GM12872 (cell line): Measurements from ENCODE around the gene SLC2A1.

Experiments used
- CTCF ChIP-seq: IDR thresholded peaks from 3 replicates; pipeline ENCODE4 v1.5.1; 2011; ENCODE audit warnings: low read depth, mild to moderate bottlenecking, low read length, moderate library complexity; ENCODE audit not compliant: insufficient read depth

SLC2A1 gene

GRCh38 chr1:42942444-42942843 lies 16.2 kb downstream of the SLC2A1 start:
- no peak for TF ChIP-seq CTCF

GRCh38 chr1:42941640-42942330 lies 16.9 kb downstream of the SLC2A1 start:
- no peak for TF ChIP-seq CTCF

DNA sequence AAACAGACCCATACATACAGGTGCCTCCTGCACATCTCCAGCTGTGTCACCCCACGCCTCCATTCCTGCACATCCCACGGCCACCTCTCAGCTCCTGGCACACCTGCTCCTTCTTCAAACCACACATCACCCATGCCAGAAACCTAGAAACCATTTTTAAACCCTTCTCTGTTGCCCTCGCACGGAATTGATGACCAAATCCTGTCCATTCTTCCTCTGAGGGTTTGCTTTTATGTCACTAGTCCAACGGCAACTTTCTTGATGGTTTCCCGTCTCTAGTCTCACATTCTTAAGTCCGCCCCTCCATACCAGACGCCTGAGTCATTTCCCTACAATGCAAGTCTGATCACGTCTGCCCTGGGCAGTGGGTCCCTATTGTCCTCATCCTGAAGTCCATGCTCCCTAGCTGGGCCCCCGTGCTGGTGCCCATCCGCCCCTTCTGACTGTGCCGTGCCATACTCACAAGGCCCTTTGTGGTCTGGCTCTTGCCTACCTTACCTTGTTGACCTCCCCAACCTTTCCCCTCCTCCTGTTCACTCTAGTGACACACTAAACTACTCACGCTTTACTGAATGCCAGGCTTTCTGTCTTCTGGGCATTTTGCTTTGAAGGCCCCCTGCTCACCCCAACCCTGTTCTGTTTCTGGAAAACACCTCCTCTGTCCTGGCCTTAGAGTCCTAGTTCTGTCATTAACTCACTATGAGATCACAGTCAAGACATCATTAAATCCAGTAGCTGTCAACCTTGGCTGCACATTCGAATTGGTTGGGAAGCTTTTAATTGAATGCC lies 17.6 kb downstream of the SLC2A1 start:
- no peak for TF ChIP-seq CTCF

DNA sequence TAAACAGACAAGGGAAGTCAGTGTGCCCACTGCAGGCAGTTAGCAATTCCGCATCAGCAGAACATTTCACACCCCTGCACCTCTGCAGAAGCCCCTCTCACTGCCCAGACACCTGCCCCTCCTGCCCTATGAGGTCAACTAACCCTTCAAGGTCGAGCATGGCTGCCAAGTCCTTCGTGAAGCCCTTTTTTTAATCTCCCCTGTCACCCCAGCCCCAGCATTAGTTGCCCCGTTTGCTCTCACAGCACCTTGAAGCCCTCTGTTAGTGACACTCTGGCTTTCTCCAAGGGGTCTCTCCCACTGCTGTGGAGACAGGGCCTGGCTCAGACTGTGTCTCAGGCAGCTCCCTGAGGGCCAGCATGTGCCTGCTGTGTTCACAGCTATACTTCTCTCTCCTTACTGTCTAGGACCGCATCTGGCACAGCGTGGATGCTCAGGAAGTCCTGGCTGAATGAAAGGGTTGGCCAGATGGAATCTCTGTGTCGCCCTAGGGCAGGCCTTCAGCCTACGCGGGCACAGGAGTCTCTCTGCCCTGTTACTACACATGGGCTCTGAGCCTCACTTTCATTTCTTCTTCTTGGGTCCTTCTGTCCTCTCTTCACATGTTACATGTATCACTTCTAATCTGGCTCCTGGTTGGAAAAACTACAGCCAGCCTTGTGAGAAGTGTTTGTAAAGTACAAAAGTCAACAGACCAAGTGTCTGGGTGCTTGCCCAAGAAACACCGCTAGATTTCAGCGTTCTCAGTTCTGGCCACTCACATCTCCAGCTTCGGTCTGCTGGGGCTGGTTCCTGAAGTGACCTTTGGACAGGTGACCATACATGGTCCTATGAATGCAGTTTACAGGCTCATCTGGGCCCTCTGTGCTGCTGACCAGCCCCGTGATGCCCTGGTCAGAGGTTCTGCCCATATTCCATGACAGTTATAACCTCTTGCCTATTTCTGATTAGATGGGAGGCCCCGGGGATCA lies 19.7 kb downstream of the SLC2A1 start:
- TF ChIP-seq CTCF = no peak

- no peak for TF ChIP-seq CTCF
Measured at GRCh38 chr1:42937836-42938644, 20.6 kb downstream of the SLC2A1 start.

DNA sequence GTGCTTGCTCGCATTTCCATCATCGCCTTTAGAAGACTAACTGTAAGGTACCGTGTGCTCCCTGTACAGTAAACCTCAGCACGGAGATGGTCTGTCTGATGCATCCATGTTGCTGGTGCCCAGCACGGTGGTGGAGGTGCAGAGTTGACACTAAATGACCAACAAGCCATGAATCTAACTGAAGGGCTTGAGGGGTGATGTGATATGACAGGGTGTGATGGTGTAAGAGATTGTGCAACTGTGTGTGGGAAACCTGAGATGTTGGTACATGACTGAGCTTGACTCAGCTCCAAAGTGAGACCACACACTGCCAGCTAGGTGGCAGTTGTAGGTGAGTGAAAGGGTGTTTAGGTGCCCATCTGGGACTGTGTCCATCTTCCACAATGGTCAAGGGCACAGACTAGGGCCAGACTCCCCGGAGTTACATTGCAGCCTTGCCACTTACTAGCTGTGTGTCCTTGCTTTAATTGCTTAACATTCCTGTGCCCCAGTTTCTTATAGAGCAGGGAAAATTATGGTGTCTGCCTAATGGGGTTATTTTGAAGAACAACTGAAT lies 21.4 kb downstream of the SLC2A1 start:
- TF ChIP-seq CTCF = no peak
